KMS-11 (cell line): ENCODE data around the gene NCBP3.

ENCODE experiments used
- H2AFZ ChIP-seq: fragments of 200-600 bp; sonication (generic); 2 replicates; pipeline ENCODE4 v1.6.1; 2016; ENCODE audit warnings: antibody characterized with exemption, mixed run types, low read depth
- H3K27ac ChIP-seq: fragments of 200-600 bp; sonication (generic); 2 replicates; pipeline ENCODE4 v1.6.1; 2016; ENCODE audit warnings: mild to moderate bottlenecking, mixed run types
- H3K27me3 ChIP-seq: fragments of 200-600 bp; sonication (generic); 2 replicates; pipeline ENCODE4 v1.6.1; 2017; ENCODE audit warnings: mild to moderate bottlenecking, low read depth, mixed run types, moderate library complexity; ENCODE audit not compliant: insufficient read depth
- H3K36me3 ChIP-seq: fragments of 200-600 bp; sonication (generic); 2 replicates; pipeline ENCODE4 v1.6.1; 2017; ENCODE audit warnings: mild to moderate bottlenecking, mixed run types; ENCODE audit not compliant: insufficient read depth
- H3K4me1 ChIP-seq: fragments of 200-600 bp; sonication (generic); 2 replicates; pipeline ENCODE4 v1.6.1; 2016; ENCODE audit warnings: mild to moderate bottlenecking, low read depth, mixed run types; ENCODE audit not compliant: poor library complexity, severe bottlenecking
- H3K4me2 ChIP-seq: fragments of 200-600 bp; sonication (generic); 2 replicates; pipeline ENCODE4 v1.7.0; 2016; ENCODE audit warnings: mild to moderate bottlenecking, mixed run types
- H3K4me3 ChIP-seq: fragments of 200-600 bp; sonication (generic); IDR thresholded peaks from 2 replicates; pipeline ENCODE4 v1.6.1; 2017; ENCODE audit warnings: low read depth, low read length, mixed read lengths; ENCODE audit not compliant: insufficient read depth
- H3K79me2 ChIP-seq: fragments of 200-600 bp; sonication (generic); 2 replicates; pipeline ENCODE4 v1.6.1; 2016; ENCODE audit warnings: low read depth, mixed run types; ENCODE audit not compliant: insufficient read depth
- H3K9ac ChIP-seq: fragments of 200-600 bp; sonication (generic); 2 replicates; pipeline ENCODE4 v1.6.1; 2016; ENCODE audit warnings: mild to moderate bottlenecking, mixed run types
- H4K20me1 ChIP-seq: fragments of 200-600 bp; sonication (generic); 2 replicates; pipeline ENCODE4 v1.6.1; 2016; ENCODE audit warnings: mild to moderate bottlenecking, mixed run types; ENCODE audit not compliant: insufficient read depth
- TF ChIP-seq, protein P1 (sequence below): fragments of 200-600 bp; sonication (generic); conservative IDR thresholded peaks from 2 replicates; pipeline ENCODE4 v1.6.1; 2017; ENCODE audit warnings: low read depth, mild to moderate bottlenecking, antibody characterized with exemption, low read length, moderate library complexity, mixed read lengths

NCBP3 gene

DNA sequence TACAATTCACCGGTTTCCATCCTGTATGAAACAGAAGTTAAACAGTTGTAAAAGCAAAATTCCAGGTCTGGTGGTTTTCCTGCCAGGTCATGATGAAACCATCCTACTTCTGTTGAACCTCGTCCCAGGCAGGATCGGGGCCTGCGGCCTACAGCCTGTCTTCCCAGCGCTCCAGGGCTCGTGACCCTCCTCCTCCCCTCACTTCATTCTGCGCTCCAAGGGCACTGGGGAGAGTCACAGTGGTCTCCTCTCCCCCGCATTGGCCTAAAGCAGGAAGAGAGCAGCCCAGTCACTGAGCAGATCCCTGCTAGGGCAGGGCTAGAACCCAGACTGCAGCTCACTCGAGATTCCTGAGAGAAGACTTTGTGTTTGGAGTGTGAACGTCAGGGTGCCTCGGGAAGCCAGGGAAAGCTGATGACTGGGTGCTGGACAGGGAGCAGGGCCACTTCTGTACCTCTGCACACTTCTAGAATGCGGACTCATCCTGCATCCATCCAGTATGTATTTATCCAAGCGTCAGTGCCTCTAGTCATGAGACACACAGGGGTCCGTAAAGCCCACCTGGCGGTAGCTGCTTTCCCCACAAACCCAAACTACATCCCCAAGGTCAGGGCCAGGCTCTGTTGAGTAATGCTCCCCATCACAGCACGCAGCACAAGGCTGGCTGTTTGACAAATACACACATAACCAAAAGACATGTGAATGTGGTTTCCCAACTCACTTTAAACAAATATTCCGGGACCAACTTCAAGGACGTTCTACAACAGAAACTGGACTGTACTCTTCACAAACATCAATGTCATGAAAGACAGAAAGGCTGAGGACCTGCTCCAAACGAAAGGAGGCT lies 43.4 kb downstream of the NCBP3 start:
- no peak overlapping the region for H3K27ac ChIP-seq
- no peak overlapping the region for H2AFZ ChIP-seq
- no peaks in the 10 kb centered on the region for H3K4me1 ChIP-seq
- no peak overlapping the region for H3K9ac ChIP-seq
- H3K27me3 ChIP-seq, result no peaks in the 10 kb centered on the region
- no peaks in the 10 kb centered on the region for H3K79me2 ChIP-seq
- H4K20me1 ChIP-seq, result no peaks in the 10 kb centered on the region
- H3K36me3 ChIP-seq, result no peaks in the 10 kb centered on the region
- no peak overlapping the region for H3K4me2 ChIP-seq
- TF ChIP-seq, protein P1, sequence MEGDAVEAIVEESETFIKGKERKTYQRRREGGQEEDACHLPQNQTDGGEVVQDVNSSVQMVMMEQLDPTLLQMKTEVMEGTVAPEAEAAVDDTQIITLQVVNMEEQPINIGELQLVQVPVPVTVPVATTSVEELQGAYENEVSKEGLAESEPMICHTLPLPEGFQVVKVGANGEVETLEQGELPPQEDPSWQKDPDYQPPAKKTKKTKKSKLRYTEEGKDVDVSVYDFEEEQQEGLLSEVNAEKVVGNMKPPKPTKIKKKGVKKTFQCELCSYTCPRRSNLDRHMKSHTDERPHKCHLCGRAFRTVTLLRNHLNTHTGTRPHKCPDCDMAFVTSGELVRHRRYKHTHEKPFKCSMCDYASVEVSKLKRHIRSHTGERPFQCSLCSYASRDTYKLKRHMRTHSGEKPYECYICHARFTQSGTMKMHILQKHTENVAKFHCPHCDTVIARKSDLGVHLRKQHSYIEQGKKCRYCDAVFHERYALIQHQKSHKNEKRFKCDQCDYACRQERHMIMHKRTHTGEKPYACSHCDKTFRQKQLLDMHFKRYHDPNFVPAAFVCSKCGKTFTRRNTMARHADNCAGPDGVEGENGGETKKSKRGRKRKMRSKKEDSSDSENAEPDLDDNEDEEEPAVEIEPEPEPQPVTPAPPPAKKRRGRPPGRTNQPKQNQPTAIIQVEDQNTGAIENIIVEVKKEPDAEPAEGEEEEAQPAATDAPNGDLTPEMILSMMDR, result no peak
- no peak overlapping the region for H3K4me3 ChIP-seq

DNA sequence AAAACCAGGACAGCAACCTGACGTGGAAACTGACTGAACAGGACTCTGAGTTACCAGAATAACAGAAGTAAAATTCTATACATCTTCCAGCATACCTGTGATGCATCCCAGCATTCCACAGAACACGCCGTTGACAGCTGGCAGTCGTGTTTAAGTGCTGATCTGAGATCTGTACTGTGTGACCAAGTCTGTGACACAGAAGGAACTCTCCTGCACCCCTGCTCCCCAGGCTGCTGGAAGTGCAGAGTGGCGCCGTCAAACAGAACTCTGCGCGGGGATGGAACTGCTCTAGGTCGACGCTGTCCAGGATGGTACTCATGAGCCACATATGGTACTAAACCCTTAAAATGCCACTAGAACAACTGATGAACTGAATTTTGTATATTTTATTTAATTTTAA lies 44.3 kb downstream of the NCBP3 start:
- Histone ChIP-seq H2AFZ (no peak overlapping the region), H3K27ac (no peak overlapping the region), H3K4me3 (no peak overlapping the region), H3K4me1 (no peaks in the 10 kb centered on the region), H4K20me1 (no peaks in the 10 kb centered on the region), H3K9ac (no peak overlapping the region), H3K27me3 (no peaks in the 10 kb centered on the region), H3K36me3 (no peaks in the 10 kb centered on the region), H3K79me2 (no peaks in the 10 kb centered on the region), H3K4me2 (no peak overlapping the region)
- TF ChIP-seq, protein P1, result no peak

DNA sequence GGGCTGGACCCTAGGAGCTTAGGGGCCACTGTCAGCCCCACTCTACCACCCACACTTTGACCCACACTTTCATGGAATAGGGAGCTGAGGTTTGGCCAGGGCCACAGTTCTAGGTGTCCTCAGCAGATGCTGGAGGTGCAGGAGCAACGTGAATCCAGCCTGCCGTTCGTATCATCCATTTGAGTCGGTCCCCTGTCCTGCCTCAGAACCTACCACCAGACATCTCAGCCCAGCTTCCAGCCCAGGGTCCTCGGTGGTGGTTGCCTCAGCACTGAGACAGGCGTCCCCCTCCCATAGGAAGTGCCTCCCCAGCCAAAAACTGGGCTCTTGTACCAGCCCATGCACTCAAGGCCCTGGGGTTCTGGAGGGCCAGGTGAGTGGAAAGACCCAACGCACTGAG lies 44.7 kb downstream of the NCBP3 start:
- Histone ChIP-seq H4K20me1 (no peaks in the 10 kb centered on the region), H3K4me3 (no peak overlapping the region), H3K4me1 (no peaks in the 10 kb centered on the region), H3K36me3 (no peaks in the 10 kb centered on the region), H3K4me2 (no peak overlapping the region), H3K27me3 (no peaks in the 10 kb centered on the region), H3K27ac (no peak overlapping the region), H3K9ac (no peak overlapping the region), H3K79me2 (no peaks in the 10 kb centered on the region), H2AFZ (no peak overlapping the region)
- TF ChIP-seq, protein P1, result no peak

DNA sequence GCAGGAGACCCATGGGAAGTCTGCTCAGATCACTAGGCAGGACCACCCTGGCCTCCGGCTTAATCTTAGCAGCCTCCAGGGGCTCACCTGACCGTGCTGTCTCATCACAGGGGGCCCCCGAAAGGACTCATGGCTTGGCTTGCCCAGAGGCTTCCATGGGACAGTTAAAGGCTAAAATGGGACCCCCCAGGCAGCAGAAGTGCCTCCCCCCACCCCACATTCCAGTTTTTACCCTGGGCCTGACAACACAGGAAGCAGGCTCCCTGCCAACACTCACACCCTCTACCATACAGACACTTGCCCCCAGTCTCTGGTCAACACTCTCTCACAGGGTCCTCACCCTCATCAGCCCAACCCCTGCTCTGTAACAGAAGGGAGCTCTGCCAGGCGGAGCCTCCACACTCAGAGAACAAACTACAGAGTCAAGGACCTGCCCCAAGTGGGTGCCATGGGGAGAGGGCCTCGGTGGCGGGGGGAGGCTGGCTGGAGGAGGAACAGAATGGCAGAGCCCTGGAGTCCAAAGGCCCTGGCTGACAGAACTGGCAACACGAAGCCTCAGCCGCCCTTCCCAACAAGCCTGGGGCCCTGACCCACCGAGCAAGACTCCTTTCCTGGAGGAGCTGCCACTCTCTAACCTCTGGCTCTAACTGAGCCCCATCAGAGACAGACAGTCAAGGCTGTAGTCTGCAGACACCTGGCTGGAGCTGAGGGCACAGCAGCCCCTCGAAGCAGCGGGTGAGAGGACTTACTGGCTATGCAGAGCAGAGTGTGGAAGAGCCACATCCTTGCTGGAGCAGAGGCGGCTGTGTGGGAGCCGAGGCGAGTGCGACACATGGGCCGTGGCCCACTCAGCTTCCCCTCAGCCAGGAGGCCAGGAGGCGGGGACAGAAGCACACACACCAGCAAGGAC lies 45.4 kb downstream of the NCBP3 start, which contains the start of gene ITGAE:
Gene ITGAE, minus strand, starts transcription at position 827 of the 910 bp plus-strand sequence. Its CDS starts 44 bp downstream, at position 783.
- no peaks in the 10 kb centered on the region for H3K79me2 ChIP-seq
- no peak within 1 kb of the TSS for H3K4me3 ChIP-seq
- H2AFZ ChIP-seq, result no peak within 1 kb of the TSS
- H3K27ac ChIP-seq, result no peak within 1 kb of the TSS
- TF ChIP-seq, protein P1, result no peak
- no peaks in the 10 kb centered on the region for H4K20me1 ChIP-seq
- no peak within 1 kb of the TSS for H3K4me2 ChIP-seq
- no peaks in the 10 kb centered on the region for H3K27me3 ChIP-seq
- H3K4me1 ChIP-seq, result no peaks in the 10 kb centered on the region
- H3K36me3 ChIP-seq, result no peaks in the 10 kb centered on the region
- no peak within 1 kb of the TSS for H3K9ac ChIP-seq
